Neuronal stem cell (in vitro differentiated cells): ENCODE measurements around the gene MYORG.
A peak's percentile ranks its signal among the peaks of the same experiment; 100 is the strongest.
"Not testable (repeated sequence)": the region's sequence is repeated elsewhere in the genome, so short reads cannot be mapped to it uniquely, and the experiment has no call there.

Experiments
- DNase-seq: peaks from one replicate; pipeline ENCODE4 v3.0.0-alpha.2; 2013; ENCODE audit warnings: low spot score
- H2AFZ ChIP-seq: one replicate; pipeline ENCODE4 v1.6.1; 2013; ENCODE audit warnings: mild to moderate bottlenecking, low read length, inconsistent platforms
- H2AK5ac ChIP-seq: 2 replicates; pipeline ENCODE4 v1.6.1; 2013; ENCODE audit warnings: low read depth, mild to moderate bottlenecking, inconsistent platforms, low read length, moderate library complexity, mixed read lengths
- H2BK120ac ChIP-seq: 2 replicates; pipeline ENCODE4 v1.6.1; 2013; ENCODE audit warnings: low read depth, mild to moderate bottlenecking, inconsistent platforms, low read length, moderate library complexity, mixed read lengths
- H2BK12ac ChIP-seq: one replicate; pipeline ENCODE4 v1.6.1; 2013; ENCODE audit warnings: low read length, inconsistent platforms
- H2BK15ac ChIP-seq: 2 replicates; pipeline ENCODE4 v1.6.1; 2013; ENCODE audit warnings: mild to moderate bottlenecking, low read length, inconsistent platforms, mixed read lengths
- H2BK5ac ChIP-seq: one replicate; pipeline ENCODE4 v1.6.1; 2013; ENCODE audit warnings: inconsistent platforms, mild to moderate bottlenecking, low read length, moderate library complexity
- H3K14ac ChIP-seq: one replicate; pipeline ENCODE4 v1.6.1; 2013; ENCODE audit warnings: low read length, inconsistent platforms
- H3K18ac ChIP-seq: 2 replicates; pipeline ENCODE4 v1.6.1; 2013; ENCODE audit warnings: low read length, inconsistent platforms
- H3K23ac ChIP-seq: 2 replicates; pipeline ENCODE4 v1.6.1; 2013; ENCODE audit warnings: low read depth, mild to moderate bottlenecking, mixed read lengths, low read length, inconsistent platforms; ENCODE audit not compliant: poor library complexity
- H3K27ac ChIP-seq: replicated peaks from 3 replicates; pipeline ENCODE4 v1.5.1; 2013; ENCODE audit warnings: low read length, inconsistent platforms
- H3K27me3 ChIP-seq, 3 experiments: 2 replicates each; pipeline ENCODE4 v1.6.1; 2013; ENCODE audit warnings: low read length in 3 of 3, mild to moderate bottlenecking in 2 of 3, inconsistent platforms in 1 of 3, low read depth in 1 of 3, mixed read lengths in 1 of 3, moderate library complexity in 1 of 3; ENCODE audit not compliant: control insufficient read depth in 3 of 3, insufficient read depth in 3 of 3
- H3K36me3 ChIP-seq, 2 donors: replicated peaks in 1 of 2; 2 replicates each; pipeline ENCODE4 v1.6.1; 2013; ENCODE audit warnings: low read length in 2 of 2; ENCODE audit not compliant: control insufficient read depth in 2 of 2, insufficient read depth in 2 of 2
- H3K4ac ChIP-seq: 2 replicates; pipeline ENCODE4 v1.6.1; 2013; ENCODE audit warnings: inconsistent platforms, mild to moderate bottlenecking, low read length, moderate library complexity
- H3K4me1 ChIP-seq, 2 donors: 1 replicate in 1 of 2; 2 replicates in 1 of 2; pipeline ENCODE4 v1.6.1; 2013; ENCODE audit warnings: low read length in 2 of 2, low read depth in 1 of 2; ENCODE audit not compliant: control insufficient read depth in 2 of 2, insufficient read depth in 1 of 2
- H3K4me2 ChIP-seq: one replicate; pipeline ENCODE4 v1.6.1; 2013; ENCODE audit warnings: mild to moderate bottlenecking, low read length, inconsistent platforms; ENCODE audit not compliant: insufficient read depth, poor library complexity, severe bottlenecking
- H3K4me3 ChIP-seq, 2 donors: 2 replicates each; pipeline ENCODE4 v1.5.1; 2013; ENCODE audit warnings: low read length in 2 of 2, mild to moderate bottlenecking in 2 of 2, inconsistent platforms in 1 of 2, moderate library complexity in 1 of 2
- H3K79me1 ChIP-seq: one replicate; pipeline ENCODE4 v1.6.1; 2013; ENCODE audit warnings: low read depth, mild to moderate bottlenecking, inconsistent platforms, low read length, moderate library complexity
- H3K9ac ChIP-seq: one replicate; pipeline ENCODE4 v1.6.1; 2013; ENCODE audit warnings: mild to moderate bottlenecking, low read depth, low read length, inconsistent platforms; ENCODE audit not compliant: poor library complexity
- H3K9me3 ChIP-seq, 2 donors: replicated peaks in 1 of 2; 2 replicates each; pipeline versions ENCODE3 to v1.6.1; 2013; ENCODE audit warnings: low read length in 2 of 2, mild to moderate bottlenecking in 2 of 2, inconsistent platforms in 1 of 2, low read depth in 1 of 2, mixed read lengths in 1 of 2, moderate library complexity in 1 of 2; ENCODE audit not compliant: control insufficient read depth in 2 of 2, insufficient read depth in 1 of 2
- H4K8ac ChIP-seq: one replicate; pipeline ENCODE4 v1.6.1; 2013; ENCODE audit warnings: low read depth, mild to moderate bottlenecking, inconsistent platforms, low read length, moderate library complexity
- H4K91ac ChIP-seq: one replicate; pipeline ENCODE4 v1.6.1; 2013; ENCODE audit warnings: low read length, low read depth, mild to moderate bottlenecking, inconsistent platforms; ENCODE audit not compliant: poor library complexity
- WGBS, 2 donors: extraction: QIAGEN DNeasy Blood & Tissue Kit; methylation state at CpG; one replicate each; pipeline ENCODE4 v1.1.7; 2013; ENCODE audit warnings: missing lambda C conversion rate in 2 of 2, mixed read lengths in 1 of 2; ENCODE audit not compliant: insufficient read length in 2 of 2, insufficient replicate concordance in 1 of 2; ENCODE audit errors: extremely low coverage in 2 of 2; 5-methylcytosine and 5-hydroxymethylcytosine counted together

Gene MYORG

DNA sequence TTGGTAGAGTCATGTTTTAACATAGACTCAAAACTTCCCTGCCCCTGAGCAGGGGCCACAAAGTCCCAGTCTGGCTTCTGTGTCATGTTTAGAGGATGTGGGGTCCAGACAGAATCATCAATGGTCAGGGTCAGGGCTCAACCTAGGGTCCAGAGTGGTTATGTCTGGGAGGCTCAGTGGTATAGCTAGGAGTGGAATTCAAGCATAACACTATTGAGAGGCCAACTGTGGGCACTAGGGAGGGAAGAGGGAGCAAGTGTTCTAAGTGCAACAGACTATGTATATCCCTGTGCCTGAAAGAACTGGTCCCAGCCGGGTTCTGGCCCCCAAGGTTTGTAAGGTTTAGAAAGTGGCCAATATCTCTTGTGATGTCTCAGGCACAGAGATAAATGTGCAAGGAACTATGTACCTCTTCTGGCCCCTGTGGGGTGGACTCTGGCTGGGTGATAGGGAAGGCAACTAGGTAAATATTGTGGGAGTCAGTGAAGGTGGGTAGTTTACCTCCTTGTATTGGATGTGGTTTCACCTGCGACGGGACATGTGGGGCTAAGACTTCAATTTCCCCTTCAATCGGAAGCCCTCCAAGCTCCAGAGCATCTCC, 14.0 kb downstream of the MYORG start:
- no peak overlapping the region for H2BK120ac ChIP-seq
- no peak overlapping the region for H3K27ac ChIP-seq
- no peak overlapping the region for H3K4ac ChIP-seq
- no peaks in the 10 kb centered on the region for H3K79me1 ChIP-seq
- H3K4me1 ChIP-seq, result peaks cover 19 to 20% of the 10 kb centered on the region in 2 donors
- no peak overlapping the region for H2BK12ac ChIP-seq
- no CpG with 5 or more reads among the region's 4 CpGs for WGBS, 2 donors
- no peak overlapping the region for H4K8ac ChIP-seq
- H3K4me2 ChIP-seq, result no peak overlapping the region
- H2BK15ac ChIP-seq, result no peak overlapping the region
- no peak overlapping the region for H2AK5ac ChIP-seq
- peak overlapping the region; percentile 88 for H2AFZ ChIP-seq
- no peak for DNase-seq
- H3K23ac ChIP-seq, result no peak overlapping the region
- H3K4me3 ChIP-seq, result no peak overlapping the region
- no peak overlapping the region for H4K91ac ChIP-seq
- H3K9ac ChIP-seq, result no peak overlapping the region
- peaks cover 0 to 12% of the 10 kb centered on the region in 2 donors for H3K9me3 ChIP-seq
- H2BK5ac ChIP-seq, result no peak overlapping the region
- H3K14ac ChIP-seq, result no peak overlapping the region
- H3K36me3 ChIP-seq, result no peaks in the 10 kb centered on the region
- no peak overlapping the region for H3K18ac ChIP-seq
- no peaks in the 10 kb centered on the region for H3K27me3 ChIP-seq

GRCh38 chr9:34352957-34353356, 23.7 kb downstream of the MYORG start:
- not testable (repeated sequence) for H3K27ac ChIP-seq, H2AFZ ChIP-seq, H2BK15ac ChIP-seq, H3K9me3 ChIP-seq, H3K4me1 ChIP-seq, H3K18ac ChIP-seq, H4K8ac ChIP-seq, H3K14ac ChIP-seq, H3K27me3 ChIP-seq, H2BK120ac ChIP-seq, H3K79me1 ChIP-seq, H3K9ac ChIP-seq, H4K91ac ChIP-seq, DNase-seq, H2AK5ac ChIP-seq, H3K4me2 ChIP-seq, H3K36me3 ChIP-seq, H3K23ac ChIP-seq, H3K4ac ChIP-seq, H2BK5ac ChIP-seq, H2BK12ac ChIP-seq, H3K4me3 ChIP-seq
- WGBS, 2 donors, result no CpG with 5 or more reads among the region's 1 CpG

DNA sequence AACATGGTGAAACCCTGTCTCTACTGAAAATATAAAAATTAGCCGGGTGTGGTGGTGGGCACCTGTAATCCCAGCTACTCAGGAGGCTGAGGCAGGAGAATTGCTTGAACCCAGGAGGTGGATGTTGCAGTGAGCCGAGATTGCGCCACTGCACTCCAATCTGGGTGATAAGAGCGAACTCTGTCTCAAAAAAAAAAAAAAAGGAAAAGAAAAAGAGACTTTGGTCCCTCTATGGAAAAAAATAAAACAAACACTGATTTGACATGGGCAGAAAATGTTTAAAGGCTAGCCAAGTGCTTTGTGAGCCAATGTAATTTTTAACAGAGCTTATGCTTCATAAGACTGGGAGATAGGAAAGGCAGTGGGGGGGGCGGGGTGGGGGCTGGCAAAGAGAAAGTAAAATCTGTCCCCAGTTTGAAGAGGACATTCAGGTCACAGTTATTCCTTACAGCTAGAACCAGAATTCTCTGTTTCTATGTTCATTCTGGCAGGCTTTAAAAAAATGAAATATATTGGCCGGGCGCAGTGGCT, 24.5 kb downstream of the MYORG start:
- H3K14ac ChIP-seq, H2BK15ac ChIP-seq, H3K9me3 ChIP-seq, H4K91ac ChIP-seq, H4K8ac ChIP-seq, DNase-seq, H2BK5ac ChIP-seq, H3K79me1 ChIP-seq, H2BK12ac ChIP-seq, H3K36me3 ChIP-seq, H2AFZ ChIP-seq, H3K9ac ChIP-seq, H3K18ac ChIP-seq, H3K4ac ChIP-seq, H3K23ac ChIP-seq, H3K4me2 ChIP-seq, H2BK120ac ChIP-seq, H3K27me3 ChIP-seq, H3K4me1 ChIP-seq, H3K27ac ChIP-seq, H2AK5ac ChIP-seq, H3K4me3 ChIP-seq: not testable (repeated sequence)
- no CpG with 5 or more reads among the region's 7 CpGs for WGBS, 2 donors

- DNase-seq, result no peak
- Histone ChIP-seq H2BK12ac (no peak overlapping the region), H3K18ac (no peak overlapping the region), H3K4me2 (no peak overlapping the region), H3K4me1 (no peaks in the 10 kb centered on the region), H3K4ac (no peak overlapping the region), H2BK5ac (no peak overlapping the region), H3K27me3 (no peaks in the 10 kb centered on the region), H3K27ac (no peak overlapping the region), H2BK15ac (no peak overlapping the region), H3K9me3 (no peaks in the 10 kb centered on the region), H2BK120ac (no peak overlapping the region), H3K4me3 (no peak overlapping the region), H3K14ac (no peak overlapping the region), H3K79me1 (peaks cover 3% of the 10 kb centered on the region), H2AK5ac (no peak overlapping the region), H3K36me3 (peaks cover 0 to 4% of the 10 kb centered on the region in 2 donors), H3K9ac (no peak overlapping the region), H4K91ac (no peak overlapping the region), H3K23ac (no peak overlapping the region), H4K8ac (no peak overlapping the region), H2AFZ (no peak overlapping the region)
- WGBS, 2 donors, result no CpG with 5 or more reads among the region's 3 CpGs
Measured at GRCh38 chr9:34349324-34349723, 27.4 kb downstream of the MYORG start.
